Mesenchymal stem cell (in vitro differentiated cells and primary cell): Measurements from ENCODE around the gene PPP2R2D.
"Not testable (repeated sequence)": the region's sequence is repeated elsewhere in the genome, so short reads cannot be mapped to it uniquely, and the experiment has no call there.

ENCODE experiments used
- DNase-seq: peaks from one replicate; pipeline ENCODE4 v3.0.0-alpha.2; 2013
- H2AFZ ChIP-seq: one replicate; pipeline ENCODE4 v1.6.1; 2013; ENCODE audit warnings: low read depth, mild to moderate bottlenecking, control low read depth, inconsistent platforms, low read length, moderate library complexity
- H2AK5ac ChIP-seq: 2 replicates; pipeline ENCODE4 v1.6.1; 2013; ENCODE audit warnings: low read length, moderate library complexity, mild to moderate bottlenecking, inconsistent platforms; ENCODE audit not compliant: severe bottlenecking
- H2BK120ac ChIP-seq: one replicate; pipeline ENCODE4 v1.6.1; 2013; ENCODE audit warnings: low read depth, mild to moderate bottlenecking, inconsistent platforms, low read length, moderate library complexity
- H2BK12ac ChIP-seq, 2 experiments: one replicate each; pipeline ENCODE4 v1.6.1; 2013; ENCODE audit warnings: inconsistent platforms in 2 of 2, low read length in 2 of 2, mild to moderate bottlenecking in 2 of 2, moderate library complexity in 2 of 2, control low read depth in 1 of 2
- H2BK15ac ChIP-seq: one replicate; pipeline ENCODE4 v1.6.1; 2013; ENCODE audit warnings: mild to moderate bottlenecking, low read depth, inconsistent platforms; ENCODE audit not compliant: poor library complexity, severe bottlenecking
- H2BK5ac ChIP-seq: 2 replicates; pipeline ENCODE4 v1.6.1; 2013; ENCODE audit warnings: low read depth, mild to moderate bottlenecking, low read length, control low read depth, inconsistent platforms; ENCODE audit not compliant: poor library complexity, severe bottlenecking
- H3K14ac ChIP-seq, 2 experiments: one replicate each; pipeline ENCODE4 v1.6.1; 2013; ENCODE audit warnings: inconsistent platforms in 2 of 2, low read length in 2 of 2, control low read depth in 1 of 2, mild to moderate bottlenecking in 1 of 2, moderate library complexity in 1 of 2
- H3K18ac ChIP-seq, 2 experiments: one replicate each; pipeline ENCODE4 v1.6.1; 2013; ENCODE audit warnings: inconsistent platforms in 2 of 2, low read length in 2 of 2, control low read depth in 1 of 2, low read depth in 1 of 2, mild to moderate bottlenecking in 1 of 2
- H3K23ac ChIP-seq, 2 experiments: one replicate each; pipeline ENCODE4 v1.6.1; 2013; ENCODE audit warnings: inconsistent platforms in 2 of 2, low read length in 2 of 2, mild to moderate bottlenecking in 2 of 2, moderate library complexity in 2 of 2, control low read depth in 1 of 2
- H3K27ac ChIP-seq: 2 replicates; pipeline ENCODE4 v1.5.1; 2013; ENCODE audit warnings: mild to moderate bottlenecking, moderate library complexity, low read length, control low read depth, inconsistent platforms; ENCODE audit not compliant: poor library complexity, severe bottlenecking
- H3K27me3 ChIP-seq, 2 experiments: 2 replicates each; pipeline versions ENCODE4 v1.6.1 to v1.7.0; 2013; ENCODE audit warnings: low read length in 2 of 2, mild to moderate bottlenecking in 2 of 2, moderate library complexity in 2 of 2, control low read depth in 1 of 2, inconsistent platforms in 1 of 2; ENCODE audit not compliant: control insufficient read depth in 1 of 2, insufficient read depth in 1 of 2
- H3K36me3 ChIP-seq, 2 experiments: 2 replicates each; pipeline versions ENCODE4 v1.6.1 to v1.7.0; 2013; ENCODE audit warnings: low read length in 2 of 2, control low read depth in 1 of 2, inconsistent platforms in 1 of 2, low read depth in 1 of 2, mild to moderate bottlenecking in 1 of 2; ENCODE audit not compliant: insufficient read depth in 2 of 2, control insufficient read depth in 1 of 2
- H3K4ac ChIP-seq, 2 experiments: one replicate each; pipeline ENCODE4 v1.6.1; 2013; ENCODE audit warnings: inconsistent platforms in 2 of 2, low read length in 2 of 2, mild to moderate bottlenecking in 2 of 2, moderate library complexity in 2 of 2, control low read depth in 1 of 2, low read depth in 1 of 2
- H3K4me1 ChIP-seq: 2 replicates; pipeline ENCODE4 v1.6.1; 2013; ENCODE audit warnings: low read depth, low read length, control low read depth; ENCODE audit not compliant: control insufficient read depth, insufficient read depth
- H3K4me2 ChIP-seq: 2 replicates; pipeline ENCODE4 v1.6.1; 2013; ENCODE audit warnings: low read length, mild to moderate bottlenecking, inconsistent platforms; ENCODE audit not compliant: poor library complexity, severe bottlenecking
- H3K4me3 ChIP-seq, 2 experiments: 2 replicates each; pipeline versions ENCODE4 v1.5.1 to v1.7.0; 2013; ENCODE audit warnings: low read length in 2 of 2, mild to moderate bottlenecking in 2 of 2, control low read depth in 1 of 2, low read depth in 1 of 2; ENCODE audit not compliant: insufficient read depth in 1 of 2
- H3K79me1 ChIP-seq: replicated peaks from 2 replicates; pipeline ENCODE4 v1.6.1; 2013; ENCODE audit warnings: mild to moderate bottlenecking, control low read depth, low read length, inconsistent platforms; ENCODE audit not compliant: poor library complexity, severe bottlenecking
- H3K9ac ChIP-seq: 2 replicates; pipeline ENCODE4 v1.7.0; 2013; ENCODE audit warnings: mild to moderate bottlenecking, low read length, moderate library complexity
- H3K9me3 ChIP-seq: 2 replicates; pipeline ENCODE4 v1.7.0; 2013; ENCODE audit warnings: mild to moderate bottlenecking, low read length; ENCODE audit not compliant: control insufficient read depth
- H4K8ac ChIP-seq: one replicate; pipeline ENCODE4 v1.6.1; 2013; ENCODE audit warnings: inconsistent platforms, mild to moderate bottlenecking, low read length, moderate library complexity
- H4K91ac ChIP-seq: one replicate; pipeline ENCODE4 v1.6.1; 2013; ENCODE audit warnings: mild to moderate bottlenecking, low read length, inconsistent platforms
- WGBS: methylation state at CpG from one replicate; pipeline ENCODE4 v1.1.7; 2013; ENCODE audit warnings: mixed read lengths; 5-methylcytosine and 5-hydroxymethylcytosine counted together

Gene PPP2R2D

GRCh38 chr10:131916767-131917160 is 16.0 kb downstream of the PPP2R2D start:
- not testable (repeated sequence) for H2AFZ ChIP-seq, H2BK12ac ChIP-seq
- 94% methylated on average over 7 of the region's 11 CpGs for WGBS

GRCh38 chr10:131917496-131917895 is 16.7 kb downstream of the PPP2R2D start:
- not testable (repeated sequence) for H3K36me3 ChIP-seq, H2AFZ ChIP-seq, H2BK5ac ChIP-seq, H4K91ac ChIP-seq, H2AK5ac ChIP-seq, H4K8ac ChIP-seq, H3K14ac ChIP-seq, H3K79me1 ChIP-seq, H3K18ac ChIP-seq, H3K9me3 ChIP-seq, H3K4me2 ChIP-seq, H2BK120ac ChIP-seq, H2BK15ac ChIP-seq, H3K27ac ChIP-seq, H3K23ac ChIP-seq, DNase-seq, H3K9ac ChIP-seq, H3K4me3 ChIP-seq, H3K27me3 ChIP-seq, H3K4ac ChIP-seq, H2BK12ac ChIP-seq
- peaks cover 12% of the 10 kb centered on the region for H3K4me1 ChIP-seq
- WGBS, result no CpG with 5 or more reads among the region's 11 CpGs

More at GRCh38 chr10:131916767-131917160, 16.0 kb downstream of the PPP2R2D start:
- not testable (repeated sequence) for H3K27me3 ChIP-seq, H3K27ac ChIP-seq, H3K4me2 ChIP-seq, H4K8ac ChIP-seq, H3K79me1 ChIP-seq, H2BK120ac ChIP-seq, H2BK15ac ChIP-seq, H3K23ac ChIP-seq, H2BK5ac ChIP-seq, H3K4me3 ChIP-seq, H3K14ac ChIP-seq, DNase-seq, H3K9ac ChIP-seq, H3K4ac ChIP-seq, H3K18ac ChIP-seq, H3K9me3 ChIP-seq, H4K91ac ChIP-seq, H2AK5ac ChIP-seq
- Histone ChIP-seq H3K36me3 (peaks cover 6 to 15% of the 10 kb centered on the region in 2 experiments), H3K4me1 (peaks cover 12% of the 10 kb centered on the region)

GRCh38 chr10:131919461-131919860 is 18.7 kb downstream of the PPP2R2D start:
- not testable (repeated sequence) for H3K79me1 ChIP-seq, DNase-seq, H3K27ac ChIP-seq, H2BK5ac ChIP-seq, H4K91ac ChIP-seq, H3K4me2 ChIP-seq, H2BK15ac ChIP-seq, H2BK120ac ChIP-seq, H3K4me3 ChIP-seq, H2BK12ac ChIP-seq, H3K27me3 ChIP-seq, H2AK5ac ChIP-seq, H3K9me3 ChIP-seq, H3K36me3 ChIP-seq, H2AFZ ChIP-seq, H3K14ac ChIP-seq, H3K4ac ChIP-seq, H3K18ac ChIP-seq, H3K23ac ChIP-seq, H3K9ac ChIP-seq, H4K8ac ChIP-seq
- WGBS, result 100% methylated on average over 1 of the region's 14 CpGs
- H3K4me1 ChIP-seq, result peaks cover 10% of the 10 kb centered on the region

- H2AFZ ChIP-seq, result no peak overlapping the region
- H3K4ac ChIP-seq, result no peak overlapping the region
- H2BK120ac ChIP-seq, result no peak overlapping the region
- H3K4me1 ChIP-seq, result peaks cover 10% of the 10 kb centered on the region
- H3K9me3 ChIP-seq, result peaks cover 8% of the 10 kb centered on the region
- no peak overlapping the region for H4K8ac ChIP-seq
- H3K14ac ChIP-seq, result no peak overlapping the region
- H3K36me3 ChIP-seq, result peaks cover 0 to 3% of the 10 kb centered on the region in 2 experiments
- no peak overlapping the region for H3K9ac ChIP-seq
- peaks cover 2% of the 10 kb centered on the region for H3K79me1 ChIP-seq
- no peak overlapping the region for H2BK5ac ChIP-seq
- H2AK5ac ChIP-seq, result no peak overlapping the region
- H3K4me3 ChIP-seq, result no peak overlapping the region
- WGBS, result 96% methylated on average over 6 of the region's 11 CpGs
- no peak overlapping the region for H2BK12ac ChIP-seq
- H3K18ac ChIP-seq, result no peak overlapping the region
- DNase-seq, result no peak
- H3K4me2 ChIP-seq, result no peak overlapping the region
- no peaks in the 10 kb centered on the region for H3K27me3 ChIP-seq
- H3K23ac ChIP-seq, result peak overlapping the region in 1 of 2 experiments; percentile 85
- no peak overlapping the region for H4K91ac ChIP-seq
- H3K27ac ChIP-seq, result no peak overlapping the region
- no peak overlapping the region for H2BK15ac ChIP-seq
Observed at GRCh38 chr10:131920151-131920550, 19.3 kb downstream of the PPP2R2D start.
